Immature natural killer cell (primary cell): Measurements from ENCODE around the gene BEGAIN. TPM values are rescaled to one million over a fixed set of nuclear protein-coding genes. Genes with fewer than 3 reads are reported as not detected.

Source experiments
- DNase-seq, 3 donors: peaks; one replicate each; pipeline ENCODE4 v3.0.0; 2022; ENCODE audit warnings: mixed read lengths in 1 of 3
- H3K27ac Mint-ChIP-seq, 6 donors: one replicate each; pipeline ENCODE4 v1.8.0; 2020; ENCODE audit warnings: mixed read lengths in 6 of 6, mild to moderate bottlenecking in 5 of 6, inconsistent platforms in 4 of 6, moderate library complexity in 3 of 6
- H3K27me3 Mint-ChIP-seq, 3 donors: one replicate each; pipeline ENCODE4 v1.8.0; 2020 to 2021; ENCODE audit warnings: low read depth in 3 of 3, mild to moderate bottlenecking in 3 of 3, mixed read lengths in 3 of 3, moderate library complexity in 3 of 3, inconsistent platforms in 1 of 3
- H3K36me3 Mint-ChIP-seq, 3 donors: one replicate each; pipeline ENCODE4 v1.8.0; 2020; ENCODE audit warnings: mixed read lengths in 3 of 3, inconsistent platforms in 2 of 3, mild to moderate bottlenecking in 2 of 3
- H3K4me1 Mint-ChIP-seq, 2 donors: one replicate each; pipeline ENCODE4 v1.8.0; 2020; ENCODE audit warnings: inconsistent platforms in 2 of 2, mild to moderate bottlenecking in 2 of 2, mixed read lengths in 2 of 2, moderate library complexity in 1 of 2
- H3K4me3 Mint-ChIP-seq, 5 donors: one replicate each; pipeline ENCODE4 v1.8.0; 2020; ENCODE audit warnings: mild to moderate bottlenecking in 5 of 5, mixed read lengths in 5 of 5, inconsistent platforms in 3 of 5, moderate library complexity in 3 of 5
- H3K9me3 Mint-ChIP-seq, 6 donors: one replicate each; pipeline ENCODE4 v1.8.0; 2020; ENCODE audit warnings: mild to moderate bottlenecking in 6 of 6, mixed read lengths in 6 of 6, inconsistent platforms in 4 of 6, moderate library complexity in 3 of 6
- polyA plus RNA-seq, 3 donors: library from polyadenylated mRNA; unstranded; fragments of 300-500 nt; fragmentation: Illumina TruSeq; gene quantifications; one replicate each; pipeline ENCODE4 v1.2.3, GENCODE V29; 2021

Gene BEGAIN
- polyA plus RNA-seq, 3 donors from 2014 or later, result not detected

DNA sequence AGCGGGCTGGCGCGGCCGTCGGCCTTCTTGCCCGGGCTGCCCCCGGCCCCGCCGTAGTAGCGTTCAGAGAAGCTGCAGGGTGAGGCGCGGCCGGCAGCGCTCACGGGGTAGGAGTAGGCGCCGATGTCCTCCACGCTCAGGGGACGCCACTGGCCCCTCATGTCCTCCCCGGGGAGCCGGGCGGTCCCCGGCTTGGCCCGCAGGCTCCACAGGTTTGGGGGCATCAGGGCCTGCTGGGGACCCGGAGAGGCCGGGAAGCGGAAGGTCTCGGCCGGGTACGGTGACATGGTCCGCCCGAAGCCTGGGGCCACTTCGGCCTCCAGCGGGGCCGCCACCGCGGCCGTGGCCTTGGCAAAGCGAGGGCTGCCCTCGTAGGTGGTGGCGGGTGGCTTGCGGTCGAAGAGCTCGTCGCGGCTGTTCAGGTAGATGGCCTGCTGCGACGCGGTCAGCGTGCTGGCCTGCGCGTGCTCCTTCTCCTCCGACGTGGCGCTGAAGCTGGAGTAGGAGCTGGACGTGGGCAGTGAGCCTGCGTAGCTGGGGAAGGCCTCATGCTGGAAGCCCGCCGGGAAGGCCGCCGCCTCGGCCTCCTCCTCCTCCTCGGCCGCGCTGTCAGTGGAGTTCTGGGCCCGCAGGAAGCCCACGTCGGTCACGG is 48.7 kb downstream of the BEGAIN start:
- Mint-ChIP-seq H3K27ac (no peak overlapping the region), H3K27me3 (peaks cover 2 to 4% (median 2%) of the 10 kb centered on the region in 3 donors), H3K36me3 (peaks cover 0 to 8% (median 0%) of the 10 kb centered on the region in 3 donors), H3K9me3 (no peaks in the 10 kb centered on the region), H3K4me1 (peaks cover 0 to 5% of the 10 kb centered on the region in 2 donors), H3K4me3 (no peak overlapping the region)
- DNase-seq, result no peak

DNA sequence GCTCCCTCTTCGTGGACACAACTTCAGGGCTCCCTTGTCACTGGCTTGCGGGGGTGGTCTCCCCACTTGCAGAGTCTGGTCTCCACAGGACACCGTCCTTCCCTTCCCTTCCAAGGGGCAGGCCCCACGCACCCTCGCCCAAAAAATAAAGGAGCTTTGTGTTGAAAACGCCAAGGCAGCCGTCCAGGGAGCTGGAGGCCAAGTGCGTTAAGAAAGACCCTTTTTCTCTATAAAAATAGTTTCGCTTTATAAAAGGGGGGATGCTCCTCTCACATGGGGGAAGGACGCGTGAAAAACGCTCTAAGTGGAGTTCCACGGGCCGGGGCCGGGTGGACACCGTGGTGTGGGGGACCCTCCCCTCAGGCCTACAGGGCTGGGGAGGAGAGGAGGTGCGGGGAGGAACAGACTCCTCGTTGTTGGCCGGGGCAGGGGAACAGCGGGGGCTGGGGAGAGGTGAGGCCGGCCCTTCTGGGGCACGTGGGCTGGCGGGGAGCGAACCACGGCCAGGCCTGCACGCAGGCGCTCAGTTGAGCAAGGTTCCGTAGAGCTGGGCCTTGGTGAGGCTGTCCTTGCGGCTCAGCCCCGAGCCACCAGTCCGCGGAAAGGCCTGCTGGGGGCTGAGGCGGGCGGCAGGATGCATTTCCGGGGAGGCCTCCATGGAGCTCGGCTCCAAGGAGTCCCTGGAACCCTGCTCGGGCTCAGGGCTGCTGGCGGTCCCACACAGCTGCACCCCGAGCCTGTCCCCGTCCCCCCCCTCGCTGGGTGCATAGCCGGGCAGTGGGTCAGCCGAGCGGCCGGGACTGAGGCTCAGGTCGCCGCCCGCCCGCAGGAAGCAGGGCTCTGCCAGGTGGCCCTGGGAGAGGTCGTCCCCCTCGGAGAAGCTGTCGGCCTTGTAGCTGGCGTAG is 49.5 kb downstream of the BEGAIN start:
- no peak overlapping the region for H3K27ac Mint-ChIP-seq
- peaks cover 0 to 8% (median 0%) of the 10 kb centered on the region in 3 donors for H3K36me3 Mint-ChIP-seq

DNA sequence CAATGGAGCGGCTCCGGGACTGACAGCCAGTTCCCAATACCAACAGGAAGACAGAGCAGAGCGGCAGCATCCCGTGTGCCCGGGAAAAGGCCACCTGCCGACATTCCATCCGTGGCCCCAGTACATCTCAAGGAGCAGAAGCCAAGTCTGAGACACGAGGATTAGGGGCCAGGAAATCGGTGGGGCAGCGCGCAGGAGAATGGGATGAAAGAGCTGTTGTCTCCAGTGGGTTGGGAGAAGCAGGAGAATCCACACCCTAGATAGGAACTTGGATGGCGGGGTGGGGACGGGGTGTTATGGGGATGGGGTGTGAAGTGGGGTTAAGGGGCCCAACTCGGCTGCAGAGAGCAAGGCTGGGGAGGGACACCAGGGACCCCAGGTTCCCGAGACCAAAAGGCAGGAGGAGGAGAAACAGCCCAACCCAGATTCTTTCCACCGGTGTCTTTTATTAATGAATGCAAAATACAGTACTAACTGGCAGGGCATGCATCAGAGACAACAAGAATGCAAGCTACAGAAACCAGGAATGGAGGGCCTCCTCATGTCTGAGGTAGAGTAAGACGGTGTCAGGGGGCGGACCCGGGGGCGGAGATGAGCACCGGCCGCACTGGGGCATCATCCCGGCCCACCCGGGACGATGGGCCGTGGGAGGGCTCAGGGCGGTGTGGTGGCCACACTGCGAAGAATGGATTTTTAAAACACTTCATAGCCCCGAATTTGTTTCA is 50.3 kb downstream of the BEGAIN start:
- Mint-ChIP-seq H3K27me3 (peaks cover 0 to 2% (median 0%) of the 10 kb centered on the region in 3 donors), H3K4me3 (no peak overlapping the region), H3K36me3 (peaks cover 0 to 8% (median 0%) of the 10 kb centered on the region in 3 donors), H3K27ac (no peak overlapping the region), H3K4me1 (peaks cover 0 to 13% of the 10 kb centered on the region in 2 donors), H3K9me3 (no peaks in the 10 kb centered on the region)
- no peak for DNase-seq

More for the DNA sequence above, 49.5 kb downstream of the BEGAIN start:
- DNase-seq, result no peak
- Mint-ChIP-seq H3K9me3 (no peaks in the 10 kb centered on the region), H3K4me1 (peaks cover 0 to 13% of the 10 kb centered on the region in 2 donors), H3K27me3 (peaks cover 0 to 4% (median 2%) of the 10 kb centered on the region in 3 donors), H3K4me3 (no peak overlapping the region)

DNA sequence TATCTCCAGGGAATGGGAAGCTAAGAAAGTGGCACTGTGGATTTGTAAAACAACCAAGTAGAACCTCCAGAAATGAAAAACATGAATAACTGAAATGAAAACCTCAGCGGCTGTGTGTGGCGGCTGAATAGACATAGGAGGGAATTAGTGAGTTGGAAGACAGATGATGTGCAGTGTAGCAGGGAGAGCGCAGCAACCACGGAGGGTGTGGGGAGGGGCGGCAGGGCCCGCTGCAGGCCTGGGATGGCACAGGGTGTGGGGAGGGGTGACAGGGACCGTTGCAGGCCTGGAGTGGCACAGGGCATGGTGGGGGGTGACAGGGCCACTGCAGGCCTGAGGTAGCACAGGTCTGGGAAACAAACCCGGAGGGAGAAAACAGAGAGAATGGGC is 51.1 kb downstream of the BEGAIN start:
- H3K9me3 Mint-ChIP-seq, result no peaks in the 10 kb centered on the region
- peak overlapping the region in 1 of 6 donors; percentile 53 for H3K27ac Mint-ChIP-seq
- H3K27me3 Mint-ChIP-seq, result peaks cover 0 to 2% (median 0%) of the 10 kb centered on the region in 3 donors
- peaks cover 0 to 8% (median 0%) of the 10 kb centered on the region in 3 donors for H3K36me3 Mint-ChIP-seq
- no peak overlapping the region for H3K4me3 Mint-ChIP-seq
- no peak for DNase-seq
- peaks cover 0 to 13% of the 10 kb centered on the region in 2 donors for H3K4me1 Mint-ChIP-seq

DNA sequence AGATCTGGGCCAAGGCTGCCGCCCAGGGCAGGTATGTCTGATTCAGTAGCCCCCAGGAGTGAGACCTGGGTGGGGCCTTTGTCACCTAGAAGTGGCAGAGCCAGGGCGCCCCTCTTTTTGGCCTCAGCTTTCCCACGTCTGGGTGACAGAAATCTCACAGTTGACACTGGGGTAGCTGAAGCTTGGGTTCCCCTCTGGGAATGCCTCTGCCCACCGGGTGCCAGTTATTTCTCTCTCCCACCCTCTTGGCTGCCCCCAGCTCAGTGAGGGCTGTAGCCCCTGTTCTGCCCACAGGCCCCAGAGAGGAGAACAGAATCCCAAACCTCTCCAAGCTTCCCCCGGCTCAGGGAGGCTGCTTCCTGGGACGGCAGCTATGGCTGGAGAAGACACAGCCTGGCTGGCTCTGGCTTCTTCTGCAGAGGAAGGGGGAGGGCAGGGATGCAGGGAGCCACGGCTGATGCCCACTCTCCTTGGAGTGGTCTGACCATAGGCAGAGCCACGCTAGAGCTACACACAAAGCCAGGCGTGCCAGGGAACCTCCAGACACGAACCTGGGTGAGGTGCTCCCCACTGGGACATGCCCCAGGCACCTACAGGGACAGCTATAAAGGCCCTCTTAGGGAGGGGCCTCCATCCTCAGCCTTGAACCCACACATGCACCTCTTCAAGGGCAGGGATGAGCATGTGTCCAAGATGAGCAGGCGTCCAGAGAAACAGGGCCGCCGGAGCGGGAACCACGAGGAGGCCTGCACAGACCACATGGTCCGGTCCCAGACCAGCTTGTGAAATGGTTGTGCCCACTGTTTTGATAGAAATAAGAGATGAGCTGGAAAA is 51.7 kb downstream of the BEGAIN start:
- Mint-ChIP-seq H3K27ac (no peak overlapping the region), H3K36me3 (peaks cover 0 to 8% (median 0%) of the 10 kb centered on the region in 3 donors), H3K4me3 (no peak overlapping the region), H3K27me3 (peaks cover 0 to 2% (median 0%) of the 10 kb centered on the region in 3 donors), H3K9me3 (no peaks in the 10 kb centered on the region), H3K4me1 (peaks cover 0 to 13% of the 10 kb centered on the region in 2 donors)
- no peak for DNase-seq

DNA sequence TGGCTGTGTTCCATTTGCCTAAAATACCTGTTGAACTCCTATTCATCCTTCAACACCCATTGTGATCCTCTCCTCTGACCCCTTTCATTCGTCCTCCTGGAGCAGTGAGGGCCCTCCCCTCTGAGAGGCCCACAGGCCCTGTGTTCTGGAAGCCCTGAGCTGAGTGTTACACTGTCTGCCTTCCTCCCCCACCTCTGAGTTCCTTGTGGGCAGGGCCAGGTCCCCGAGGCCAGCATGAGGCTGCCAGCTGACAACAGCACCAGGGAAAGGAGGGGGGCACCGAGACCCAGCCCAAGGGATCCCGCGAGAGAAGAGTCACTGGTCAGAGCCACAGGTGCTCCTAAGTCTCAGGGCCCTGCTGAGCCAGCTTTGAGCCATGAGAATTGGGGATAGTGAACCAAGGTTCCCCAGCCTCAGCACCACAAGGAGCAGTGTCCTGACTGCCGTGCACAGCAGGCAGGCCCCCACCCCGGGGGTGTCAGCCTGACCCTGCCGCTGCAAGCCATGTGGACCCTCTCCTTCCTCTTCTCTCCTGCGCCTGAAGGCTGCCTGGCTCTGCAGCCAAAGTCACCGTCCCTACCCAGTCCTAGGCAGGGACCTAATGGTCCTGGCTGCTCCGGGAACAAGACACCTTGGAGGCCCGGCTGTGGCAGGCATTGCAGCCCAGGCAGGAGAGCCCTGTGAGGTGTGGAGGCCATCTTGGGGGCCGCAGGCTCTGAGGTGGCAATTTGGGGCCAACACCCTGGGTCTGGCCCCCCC is 52.5 kb downstream of the BEGAIN start:
- DNase-seq, result no peak
- Mint-ChIP-seq H3K4me3 (no peak overlapping the region), H3K27ac (no peak overlapping the region), H3K27me3 (peaks cover 0 to 2% (median 0%) of the 10 kb centered on the region in 3 donors), H3K9me3 (no peaks in the 10 kb centered on the region), H3K4me1 (peaks cover 0 to 13% of the 10 kb centered on the region in 2 donors), H3K36me3 (peaks cover 0 to 8% (median 0%) of the 10 kb centered on the region in 3 donors)

DNA sequence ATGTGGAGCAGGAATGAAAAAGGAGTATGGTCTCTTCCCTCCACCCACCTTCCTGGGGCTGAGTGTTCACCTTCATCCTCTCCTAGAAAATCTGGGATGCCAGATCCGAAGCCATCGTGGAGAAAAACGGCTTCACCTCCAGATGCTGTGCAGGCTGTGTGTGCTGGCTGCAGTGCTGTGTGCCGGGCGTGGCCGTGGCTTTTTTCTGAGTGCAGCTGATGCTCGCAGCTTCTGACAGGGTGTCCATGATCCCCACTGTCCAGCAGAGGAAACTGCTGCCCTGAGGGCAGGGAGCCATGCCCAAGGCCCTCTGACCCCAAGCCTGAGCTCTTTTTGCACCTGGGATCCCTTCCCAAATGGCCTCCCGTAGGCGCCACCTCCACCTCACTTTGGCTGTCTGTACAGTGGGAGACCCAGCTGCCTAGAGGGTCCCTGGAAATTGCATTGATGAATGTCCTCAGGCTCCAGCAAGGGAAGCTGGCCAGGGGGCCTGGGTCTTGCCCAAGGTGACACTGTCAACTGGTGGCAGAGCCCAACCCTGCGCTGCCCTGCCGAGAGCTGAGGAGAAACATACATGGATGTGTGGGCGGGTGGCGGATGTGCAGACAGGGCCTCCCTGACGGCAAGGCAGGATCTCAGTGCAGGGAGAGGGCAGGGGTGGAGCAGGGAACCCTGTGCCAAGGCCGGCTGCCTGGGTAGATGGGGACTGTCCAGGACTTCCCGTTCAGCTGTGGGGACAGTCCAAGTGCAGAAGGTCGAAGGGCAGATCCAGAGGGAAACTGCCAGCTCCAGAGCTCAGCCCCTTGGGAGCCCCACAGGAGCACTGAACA is 53.3 kb downstream of the BEGAIN start:
- no peak for DNase-seq
- H3K27me3 Mint-ChIP-seq, result peaks cover 0 to 2% (median 0%) of the 10 kb centered on the region in 3 donors
- H3K4me3 Mint-ChIP-seq, result no peak overlapping the region
- no peaks in the 10 kb centered on the region for H3K9me3 Mint-ChIP-seq
- H3K27ac Mint-ChIP-seq, result no peak overlapping the region
- H3K4me1 Mint-ChIP-seq, result peaks cover 0 to 13% of the 10 kb centered on the region in 2 donors
- H3K36me3 Mint-ChIP-seq, result peaks cover 0 to 8% (median 0%) of the 10 kb centered on the region in 3 donors

DNA sequence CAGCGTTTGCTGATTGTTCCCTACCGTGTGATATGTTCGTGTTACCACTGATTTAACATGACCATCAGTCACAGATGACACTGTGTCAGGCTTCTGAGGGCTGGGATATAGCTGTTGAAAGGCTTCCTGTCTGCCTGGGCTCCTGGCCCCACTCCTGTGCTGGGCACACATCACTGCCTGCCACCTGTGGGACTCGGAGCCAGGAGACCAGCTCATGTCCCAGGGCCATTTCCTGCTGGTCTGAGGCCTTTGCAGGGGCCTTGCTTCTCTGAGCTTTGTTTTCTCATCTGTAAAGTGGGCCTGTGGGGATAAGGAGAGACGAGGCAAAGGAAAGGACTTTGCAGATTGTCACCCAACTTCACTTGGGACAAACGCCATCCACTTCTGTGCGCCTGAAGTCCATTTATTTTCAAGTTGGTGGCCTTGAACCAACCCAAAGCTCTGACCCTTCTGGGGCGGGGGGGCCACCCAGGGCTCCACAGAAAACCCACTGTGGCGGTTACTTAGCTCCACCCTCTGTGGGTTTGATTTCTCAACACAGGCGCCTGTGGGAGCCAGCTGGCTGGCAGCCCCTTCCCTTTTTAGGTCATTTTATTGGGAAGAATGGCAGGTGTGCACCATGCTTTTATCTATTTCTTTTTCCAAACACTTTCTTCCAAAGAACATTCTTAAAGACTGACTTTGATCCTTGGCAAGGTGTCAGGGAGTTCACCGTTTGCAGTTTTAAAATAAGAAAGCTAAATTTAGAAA is 54.1 kb downstream of the BEGAIN start:
- Mint-ChIP-seq H3K9me3 (no peaks in the 10 kb centered on the region), H3K4me3 (no peak overlapping the region), H3K27ac (no peak overlapping the region), H3K4me1 (peaks cover 0 to 13% of the 10 kb centered on the region in 2 donors), H3K36me3 (peaks cover 0 to 8% (median 0%) of the 10 kb centered on the region in 3 donors), H3K27me3 (peaks cover 0 to 4% (median 2%) of the 10 kb centered on the region in 3 donors)
- peak in 1 of 3 donors; percentile 7 for DNase-seq

DNA sequence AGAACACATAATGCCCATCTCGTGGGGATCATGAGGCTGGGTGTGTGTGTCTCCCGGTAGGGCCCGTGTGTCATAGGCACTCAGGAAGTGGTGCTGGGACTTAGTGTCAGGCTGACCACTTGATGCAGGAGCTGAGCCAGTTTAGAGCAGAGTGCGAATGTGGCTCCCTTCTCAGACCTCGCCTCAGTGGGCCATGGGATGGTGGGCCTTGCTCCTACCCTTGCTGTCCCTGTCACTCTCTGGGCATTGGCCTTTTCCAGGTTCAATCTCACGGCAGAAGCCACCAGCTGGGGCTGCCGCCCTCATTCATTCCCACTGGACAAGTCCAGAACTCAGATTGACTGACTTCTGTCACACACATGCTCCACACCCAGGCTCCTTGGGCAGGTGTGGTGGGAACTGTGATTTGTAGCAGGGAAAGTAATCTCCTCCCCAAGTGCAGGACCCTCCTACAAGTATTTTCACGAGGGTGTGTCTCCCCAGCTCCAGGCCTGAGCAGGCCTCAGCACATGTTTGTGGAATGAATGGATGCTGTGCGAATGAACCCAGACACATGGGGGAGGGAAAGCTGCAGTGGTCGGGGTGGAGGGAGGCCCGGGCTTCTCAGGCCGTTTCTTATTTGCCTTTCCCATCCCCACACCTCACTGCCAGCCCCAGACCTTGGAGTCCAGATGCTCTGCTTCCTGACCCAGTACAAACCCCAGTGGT is 54.9 kb downstream of the BEGAIN start:
- peaks cover 0 to 13% of the 10 kb centered on the region in 2 donors for H3K4me1 Mint-ChIP-seq

DNA sequence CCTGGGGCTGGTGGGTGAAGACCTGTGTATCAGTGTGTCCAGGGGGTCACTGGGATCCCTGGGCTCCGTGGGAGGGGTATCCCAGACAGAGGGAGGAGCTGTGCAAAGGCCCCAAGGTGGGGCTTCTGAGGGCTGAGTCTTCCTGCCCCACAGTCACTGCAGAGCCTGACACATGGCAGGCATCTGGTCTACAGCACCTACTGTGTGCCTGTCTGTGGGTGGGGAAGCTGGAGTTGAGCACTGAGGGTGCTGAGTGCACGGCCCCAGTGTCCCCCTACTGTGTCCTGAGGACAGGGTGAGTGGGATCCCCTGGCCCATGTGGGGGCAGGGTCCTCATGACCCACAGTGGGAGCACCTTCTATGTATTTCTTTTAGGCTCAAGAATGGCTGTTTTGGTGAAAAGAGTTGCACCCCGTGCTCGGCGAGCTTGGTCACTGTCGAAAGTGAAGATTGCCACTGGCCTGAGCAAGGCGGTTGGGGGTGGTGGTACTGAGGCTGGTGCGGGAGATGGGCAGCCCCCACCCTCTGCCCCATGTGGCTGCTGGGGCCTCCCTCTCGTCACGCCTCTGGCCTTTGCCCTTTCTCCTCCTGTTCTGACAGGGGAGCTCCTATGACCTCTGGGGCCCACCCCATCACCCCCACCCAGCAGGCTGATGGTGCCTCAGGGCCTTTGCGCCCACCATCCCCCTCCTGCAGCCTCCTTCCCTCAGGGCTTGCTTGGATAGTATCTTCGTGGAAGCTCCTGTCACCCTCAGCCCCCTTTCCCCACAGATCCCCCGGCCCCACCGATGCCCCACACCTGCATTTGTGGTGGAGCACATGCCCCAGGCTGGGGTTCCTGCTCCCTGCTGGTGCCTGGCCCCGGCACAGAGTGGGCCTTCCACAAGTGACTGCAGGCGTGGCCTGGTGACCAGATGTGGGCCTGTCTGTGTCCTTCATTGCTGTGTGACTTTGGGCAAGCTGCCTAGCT is 55.8 kb downstream of the BEGAIN start:
- H3K4me3 Mint-ChIP-seq, result no peak overlapping the region
- peaks cover 0 to 6% (median 2%) of the 10 kb centered on the region in 3 donors for H3K27me3 Mint-ChIP-seq
- H3K27ac Mint-ChIP-seq, result no peak overlapping the region
- DNase-seq, result no peak
- H3K36me3 Mint-ChIP-seq, result peaks cover 0 to 6% (median 0%) of the 10 kb centered on the region in 3 donors
- H3K9me3 Mint-ChIP-seq, result no peaks in the 10 kb centered on the region
- H3K4me1 Mint-ChIP-seq, result peaks cover 0 to 13% of the 10 kb centered on the region in 2 donors

More for the DNA sequence above, 54.9 kb downstream of the BEGAIN start:
- H3K9me3 Mint-ChIP-seq, result no peaks in the 10 kb centered on the region
- peaks cover 0 to 6% (median 2%) of the 10 kb centered on the region in 3 donors for H3K27me3 Mint-ChIP-seq
- DNase-seq, result no peak
- H3K36me3 Mint-ChIP-seq, result peaks cover 0 to 8% (median 0%) of the 10 kb centered on the region in 3 donors
- H3K27ac Mint-ChIP-seq, result no peak overlapping the region
- H3K4me3 Mint-ChIP-seq, result no peak overlapping the region
